ENCODE data around the gene APPBP2. TPM values are rescaled to one million over a fixed set of nuclear protein-coding genes. Genes with fewer than 3 reads are reported as not detected.

Gene APPBP2
- total RNA-seq, 1 donor from 2014 or later = 61.3 TPM

GRCh38 chr17:60508384-60508980 lies 17.6 kb downstream of the APPBP2 start:
- no peak overlapping the region for H3K4me3 Mint-ChIP-seq (ENCODE audit: low read depth)
- H3K27ac Mint-ChIP-seq = no peak overlapping the region
- no peak for TF ChIP-seq CTCF (IDR thresholded peaks at IDR 0.05; ENCODE audit: unreplicated experiment)
- no peak for DNase-seq (ENCODE audit: low spot score, unreplicated experiment)
- H3K9me3 Mint-ChIP-seq (ENCODE audit: low read depth) = peaks cover 3% of the 10 kb centered on the region
- H3K4me1 Mint-ChIP-seq (ENCODE audit: low read depth) = no peaks in the 10 kb centered on the region
- H3K36me3 Mint-ChIP-seq (ENCODE audit: insufficient read depth) = peaks cover 14% of the 10 kb centered on the region
- no peaks in the 10 kb centered on the region for H3K27me3 Mint-ChIP-seq

- no peak for DNase-seq (ENCODE audit: low spot score, unreplicated experiment)
- Mint-ChIP-seq H3K4me1 (ENCODE audit: low read depth) (peaks cover 4% of the 10 kb centered on the region), H3K36me3 (ENCODE audit: insufficient read depth) (peaks cover 9% of the 10 kb centered on the region), H3K27me3 (no peaks in the 10 kb centered on the region), H3K27ac (peak overlapping the region; percentile 9), H3K4me3 (ENCODE audit: low read depth) (no peak overlapping the region), H3K9me3 (ENCODE audit: low read depth) (peaks cover 3% of the 10 kb centered on the region)
- no peak for TF ChIP-seq CTCF (IDR thresholded peaks at IDR 0.05; ENCODE audit: unreplicated experiment)
Observed at GRCh38 chr17:60506312-60506711, 19.7 kb downstream of the APPBP2 start.

GRCh38 chr17:60502145-60502544 lies 23.9 kb downstream of the APPBP2 start:
- Mint-ChIP-seq H3K4me1 (ENCODE audit: low read depth) (peaks cover 4% of the 10 kb centered on the region), H3K36me3 (ENCODE audit: insufficient read depth) (peaks cover 15% of the 10 kb centered on the region), H3K27ac (peak overlapping the region; percentile 78), H3K9me3 (ENCODE audit: low read depth) (peaks cover 3% of the 10 kb centered on the region), H3K27me3 (no peaks in the 10 kb centered on the region), H3K4me3 (ENCODE audit: low read depth) (no peak overlapping the region)
- no peak for DNase-seq (ENCODE audit: low spot score, unreplicated experiment)
- TF ChIP-seq CTCF (IDR thresholded peaks at IDR 0.05; ENCODE audit: unreplicated experiment) = no peak

- Mint-ChIP-seq H3K9me3 (ENCODE audit: low read depth) (peaks cover 5% of the 10 kb centered on the region), H3K27me3 (no peaks in the 10 kb centered on the region), H3K4me3 (ENCODE audit: low read depth) (no peak overlapping the region), H3K27ac (no peak overlapping the region), H3K4me1 (ENCODE audit: low read depth) (peaks cover 4% of the 10 kb centered on the region), H3K36me3 (ENCODE audit: insufficient read depth) (peaks cover 18% of the 10 kb centered on the region)
- no peak for TF ChIP-seq CTCF (IDR thresholded peaks at IDR 0.05; ENCODE audit: unreplicated experiment)
- no peak for DNase-seq (ENCODE audit: low spot score, unreplicated experiment)
Observed at GRCh38 chr17:60501589-60501988, 24.5 kb downstream of the APPBP2 start.

- H3K36me3 Mint-ChIP-seq (ENCODE audit: insufficient read depth) = peaks cover 60% of the 10 kb centered on the region
Observed at GRCh38 chr17:60496041-60496440, 30.0 kb downstream of the APPBP2 start.

More at GRCh38 chr17:60496041-60496440, 30.0 kb downstream of the APPBP2 start:
- H3K27ac Mint-ChIP-seq = no peak overlapping the region
- no peaks in the 10 kb centered on the region for H3K27me3 Mint-ChIP-seq
- no peak for TF ChIP-seq CTCF (IDR thresholded peaks at IDR 0.05; ENCODE audit: unreplicated experiment)
- peaks cover 16% of the 10 kb centered on the region for H3K9me3 Mint-ChIP-seq (ENCODE audit: low read depth)
- no peak overlapping the region for H3K4me3 Mint-ChIP-seq (ENCODE audit: low read depth)
- H3K4me1 Mint-ChIP-seq (ENCODE audit: low read depth) = no peaks in the 10 kb centered on the region
- DNase-seq (ENCODE audit: low spot score, unreplicated experiment) = no peak
